Measurements from ENCODE around the gene RAPGEF1.

DNA sequence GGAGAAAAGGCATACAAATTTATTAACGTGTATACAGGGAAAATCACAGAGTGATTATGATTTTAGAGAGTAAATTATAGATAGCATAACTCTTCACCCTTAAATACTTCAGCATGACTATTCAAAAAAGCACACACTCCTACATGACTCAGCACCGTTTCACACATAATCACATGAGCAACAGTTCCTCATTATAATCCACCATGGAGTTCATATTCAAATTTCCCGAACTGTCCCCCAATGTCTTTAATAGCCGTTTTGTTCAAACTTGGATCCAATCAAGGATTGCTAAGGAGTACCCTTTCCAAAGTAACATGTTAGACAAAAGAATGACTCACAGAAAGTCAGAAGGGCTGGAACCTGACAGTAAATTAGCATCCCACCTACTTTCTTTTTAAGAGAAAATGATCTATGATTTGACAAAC, 32.1 kb downstream of the RAPGEF1 start:
- TF ChIP-seq, protein P1, sequence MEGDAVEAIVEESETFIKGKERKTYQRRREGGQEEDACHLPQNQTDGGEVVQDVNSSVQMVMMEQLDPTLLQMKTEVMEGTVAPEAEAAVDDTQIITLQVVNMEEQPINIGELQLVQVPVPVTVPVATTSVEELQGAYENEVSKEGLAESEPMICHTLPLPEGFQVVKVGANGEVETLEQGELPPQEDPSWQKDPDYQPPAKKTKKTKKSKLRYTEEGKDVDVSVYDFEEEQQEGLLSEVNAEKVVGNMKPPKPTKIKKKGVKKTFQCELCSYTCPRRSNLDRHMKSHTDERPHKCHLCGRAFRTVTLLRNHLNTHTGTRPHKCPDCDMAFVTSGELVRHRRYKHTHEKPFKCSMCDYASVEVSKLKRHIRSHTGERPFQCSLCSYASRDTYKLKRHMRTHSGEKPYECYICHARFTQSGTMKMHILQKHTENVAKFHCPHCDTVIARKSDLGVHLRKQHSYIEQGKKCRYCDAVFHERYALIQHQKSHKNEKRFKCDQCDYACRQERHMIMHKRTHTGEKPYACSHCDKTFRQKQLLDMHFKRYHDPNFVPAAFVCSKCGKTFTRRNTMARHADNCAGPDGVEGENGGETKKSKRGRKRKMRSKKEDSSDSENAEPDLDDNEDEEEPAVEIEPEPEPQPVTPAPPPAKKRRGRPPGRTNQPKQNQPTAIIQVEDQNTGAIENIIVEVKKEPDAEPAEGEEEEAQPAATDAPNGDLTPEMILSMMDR (IDR thresholded peaks at IDR 0.05): no peak
- TF ChIP-seq POLR2A (IDR thresholded peaks at IDR 0.05): no peak
- no peak for TF ChIP-seq POLR2AphosphoS5 (IDR thresholded peaks at IDR 0.05)
- TF ChIP-seq EP300 (IDR thresholded peaks at IDR 0.05): no peak
